CD14-positive monocyte (primary cell): Measurements from ENCODE around the gene LAMA3. TPM values are rescaled to one million over a fixed set of nuclear protein-coding genes. Genes with fewer than 3 reads are reported as not detected.

ENCODE experiments used
- DNase-seq, 3 donors: peaks; one replicate each; pipeline ENCODE4 v3.0.0-alpha.2; 2011 to 2022
- H2AFZ ChIP-seq: 2 replicates; pipeline ENCODE4 v1.6.0; 2012; ENCODE audit warnings: mild to moderate bottlenecking, low read depth, low read length, inconsistent platforms; ENCODE audit not compliant: insufficient read depth, poor library complexity, severe bottlenecking
- H3K27ac ChIP-seq, 2 donors: 1 replicate in 1 of 2; 2 replicates in 1 of 2; pipeline ENCODE4 v1.5.1; 2012 to 2013; ENCODE audit warnings: low read length in 2 of 2, control low read depth in 1 of 2, inconsistent platforms in 1 of 2, low read depth in 1 of 2, mild to moderate bottlenecking in 1 of 2
- H3K27me3 ChIP-seq, 2 donors: one replicate each; pipeline versions ENCODE4 v1.6.0 to v1.6.1; 2011 to 2013; ENCODE audit warnings: low read length in 2 of 2; ENCODE audit not compliant: control insufficient read depth in 2 of 2, insufficient read depth in 2 of 2
- H3K36me3 ChIP-seq, 2 donors: replicated peaks in 1 of 2; 1 replicate in 1 of 2; 2 replicates in 1 of 2; pipeline versions ENCODE4 v1.5.1 to v1.6.1; 2012 to 2013; ENCODE audit warnings: low read length in 2 of 2, control low read depth in 1 of 2, inconsistent platforms in 1 of 2, mild to moderate bottlenecking in 1 of 2; ENCODE audit not compliant: insufficient read depth in 2 of 2, control insufficient read depth in 1 of 2
- H3K4me1 ChIP-seq, 2 donors: 1 replicate in 1 of 2; 2 replicates in 1 of 2; pipeline versions ENCODE4 v1.5.1 to v1.6.1; 2012 to 2013; ENCODE audit warnings: low read length in 2 of 2, control low read depth in 1 of 2, inconsistent platforms in 1 of 2, mild to moderate bottlenecking in 1 of 2, moderate library complexity in 1 of 2; ENCODE audit not compliant: insufficient read depth in 2 of 2, control insufficient read depth in 1 of 2
- H3K4me2 ChIP-seq: replicated peaks from 2 replicates; pipeline ENCODE3; 2012; ENCODE audit warnings: low read length, moderate library complexity, mild to moderate bottlenecking; ENCODE audit not compliant: poor library complexity, severe bottlenecking; ENCODE audit errors: extremely low read depth
- H3K4me3 ChIP-seq, 3 experiments: fragments of 200-600 bp in 1 of 3; sonication (generic) in 1 of 3; replicated peaks in 1 of 3; 1 replicate in 2 of 3; 2 replicates in 1 of 3; pipeline ENCODE4 v1.5.1; 2011 to 2013; ENCODE audit warnings: low read length in 3 of 3, mild to moderate bottlenecking in 3 of 3, control low read depth in 2 of 3, low read depth in 2 of 3, inconsistent platforms in 1 of 3, moderate library complexity in 1 of 3
- H3K79me2 ChIP-seq: 2 replicates; pipeline ENCODE4 v1.6.0; 2012; ENCODE audit warnings: mild to moderate bottlenecking, control low read depth, inconsistent platforms, low read length, moderate library complexity; ENCODE audit not compliant: insufficient read depth
- H3K9ac ChIP-seq: 2 replicates; pipeline ENCODE4 v1.6.0; 2017; ENCODE audit warnings: low read length, mild to moderate bottlenecking; ENCODE audit not compliant: insufficient read depth, poor library complexity, severe bottlenecking
- H3K9me3 ChIP-seq, 2 donors: replicated peaks in 1 of 2; 1 replicate in 1 of 2; 2 replicates in 1 of 2; pipeline versions ENCODE4 v1.5.1 to v1.6.1; 2012 to 2013; ENCODE audit warnings: low read length in 2 of 2, control low read depth in 1 of 2; ENCODE audit not compliant: control insufficient read depth in 1 of 2, insufficient read depth in 1 of 2
- H4K20me1 ChIP-seq: 2 replicates; pipeline ENCODE4 v1.6.0; 2012; ENCODE audit warnings: mild to moderate bottlenecking, low read length, control low read depth, moderate library complexity; ENCODE audit not compliant: insufficient read depth
- H3K27ac Mint-ChIP-seq, 7 donors: one replicate each; pipeline ENCODE4 v1.8.0; 2020; ENCODE audit warnings: mild to moderate bottlenecking in 7 of 7, mixed read lengths in 7 of 7, moderate library complexity in 6 of 7, inconsistent platforms in 2 of 7
- H3K27me3 Mint-ChIP-seq, 3 donors: one replicate each; pipeline ENCODE4 v1.8.0; 2021 to 2022; ENCODE audit warnings: low read depth in 3 of 3, mild to moderate bottlenecking in 3 of 3, mixed read lengths in 3 of 3, moderate library complexity in 3 of 3, inconsistent platforms in 1 of 3
- H3K36me3 Mint-ChIP-seq, 2 donors: one replicate each; pipeline ENCODE4 v1.8.0; 2020; ENCODE audit warnings: mixed read lengths in 2 of 2, inconsistent platforms in 1 of 2, mild to moderate bottlenecking in 1 of 2
- H3K4me1 Mint-ChIP-seq: one replicate; pipeline ENCODE4 v1.8.0; 2020; ENCODE audit warnings: mild to moderate bottlenecking, mixed read lengths
- H3K4me3 Mint-ChIP-seq, 2 donors: one replicate each; pipeline ENCODE4 v1.8.0; 2020; ENCODE audit warnings: mild to moderate bottlenecking in 2 of 2, mixed read lengths in 2 of 2, moderate library complexity in 1 of 2
- H3K9me3 Mint-ChIP-seq, 7 donors: one replicate each; pipeline ENCODE4 v1.8.0; 2020 to 2022; ENCODE audit warnings: mixed read lengths in 7 of 7, mild to moderate bottlenecking in 6 of 7, moderate library complexity in 6 of 7, inconsistent platforms in 2 of 7
- CTCF ChIP-seq: fragments of 200-600 bp; IDR thresholded peaks from one replicate; pipeline ENCODE4 v1.8.0; 2022; ENCODE audit warnings: antibody characterized with exemption, mild to moderate bottlenecking
- WGBS: methylation state at CpG from one replicate; pipeline ENCODE4 v1.1.5; 2013; ENCODE audit warnings: missing lambda C conversion rate; ENCODE audit not compliant: insufficient coverage; 5-methylcytosine and 5-hydroxymethylcytosine counted together
- intact Hi-C, 2 donors: fragments of 100-400 bp; cut with micrococcal nuclease; formaldehyde crosslinking; loops; one replicate each; pipeline versions ENCODE4 v1.15.0 to v1.15.1; 2023
- polyA plus RNA-seq, 3 donors: library from polyadenylated mRNA; depleted of rRNA in 1 of 3; unstranded in 2 of 3; stranded (reverse) in 1 of 3; fragments of 300-500 nt in 2 of 3; fragments of >200 nt in 1 of 3; fragmentation: Illumina TruSeq in 2 of 3; gene quantifications; 1 replicate in 2 of 3; 2 replicates in 1 of 3; pipeline ENCODE4 v1.2.3, GENCODE V29; 2012 to 2021

The LAMA3 gene
- polyA plus RNA-seq, 3 donors: not detected

GRCh38 chr18:23641143-23641720 lies 48.0 kb upstream of the LAMA3 start:
- TF ChIP-seq CTCF: no peak
- H3K4me1 Mint-ChIP-seq: no peaks in the 10 kb centered on the region
- no peak for DNase-seq
- Histone ChIP-seq H3K27ac (no peak overlapping the region), H2AFZ (no peak overlapping the region), H3K9ac (no peak overlapping the region), H3K4me1 (no peaks in the 10 kb centered on the region), H3K9me3 (peaks cover 0 to 15% of the 10 kb centered on the region in 2 donors), H3K27me3 (no peaks in the 10 kb centered on the region), H3K4me2 (no peak overlapping the region), H3K36me3 (no peaks in the 10 kb centered on the region), H3K79me2 (no peaks in the 10 kb centered on the region), H4K20me1 (no peaks in the 10 kb centered on the region), H3K4me3 (no peak overlapping the region)
- H3K27ac Mint-ChIP-seq: no peak overlapping the region
- H3K4me3 Mint-ChIP-seq: no peak overlapping the region
- peaks cover 0 to 2% (median 2%) of the 10 kb centered on the region in 3 donors for H3K27me3 Mint-ChIP-seq
- no peaks in the 10 kb centered on the region for H3K36me3 Mint-ChIP-seq
- H3K9me3 Mint-ChIP-seq: peaks cover 7 to 17% (median 11%) of the 10 kb centered on the region in 7 donors
- intact Hi-C loops: no loop called here
- WGBS: 82% methylated on average over 7 of the region's 11 CpGs

DNA sequence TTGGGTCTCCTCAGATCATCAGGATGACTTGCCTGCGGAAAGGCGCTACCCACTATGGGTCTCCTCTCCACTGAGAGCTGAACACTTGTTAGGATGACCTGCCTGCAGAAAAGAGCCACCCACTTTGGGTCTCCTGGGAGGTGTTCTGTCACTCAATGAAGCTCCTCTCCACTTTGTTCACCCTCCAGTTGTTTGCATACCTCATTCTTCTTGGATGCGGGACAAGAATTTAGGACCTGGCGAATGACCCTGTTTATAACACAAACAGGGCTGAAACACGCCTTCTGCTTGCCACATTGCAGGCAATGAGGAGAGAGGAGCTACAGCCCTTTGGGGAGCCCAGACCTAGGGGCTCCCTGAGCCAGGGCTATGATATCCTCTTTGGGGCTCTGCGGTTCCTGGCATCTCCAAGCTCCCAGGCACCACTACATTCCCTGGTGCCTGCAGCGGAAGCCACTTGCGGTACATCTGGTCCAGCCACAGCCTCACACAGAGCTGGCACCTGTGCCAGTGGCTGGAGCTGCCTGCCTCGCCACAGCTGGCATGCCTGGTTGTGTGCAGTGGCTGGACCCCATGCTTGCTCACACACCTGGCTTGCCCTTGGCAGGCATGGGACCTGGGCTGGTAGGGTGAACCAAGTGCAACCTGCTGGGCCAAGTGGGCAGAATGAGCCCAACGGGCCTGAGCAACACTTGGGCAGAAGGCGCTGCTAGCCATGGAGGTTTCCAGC lies 47.2 kb upstream of the LAMA3 start:
- no peak overlapping the region for H3K27ac ChIP-seq
- peaks cover 0 to 15% of the 10 kb centered on the region in 2 donors for H3K9me3 ChIP-seq
- H2AFZ ChIP-seq: no peak overlapping the region
- H3K27me3 ChIP-seq: no peaks in the 10 kb centered on the region
- H3K4me1 ChIP-seq: no peaks in the 10 kb centered on the region
- TF ChIP-seq CTCF: no peak
- Mint-ChIP-seq H3K9me3 (peaks cover 7 to 17% (median 11%) of the 10 kb centered on the region in 7 donors), H3K36me3 (no peaks in the 10 kb centered on the region), H3K27ac (no peak overlapping the region), H3K27me3 (peaks cover 0 to 2% (median 2%) of the 10 kb centered on the region in 3 donors), H3K4me1 (no peaks in the 10 kb centered on the region), H3K4me3 (no peak overlapping the region)
- H4K20me1 ChIP-seq: no peaks in the 10 kb centered on the region
- no peak overlapping the region for H3K9ac ChIP-seq
- DNase-seq: no peak
- no peaks in the 10 kb centered on the region for H3K79me2 ChIP-seq
- WGBS: 98% methylated on average over 11 of the region's 11 CpGs
- no peak overlapping the region for H3K4me3 ChIP-seq
- no peak overlapping the region for H3K4me2 ChIP-seq
- intact Hi-C loops: no loop called here
- H3K36me3 ChIP-seq: no peaks in the 10 kb centered on the region
